ENCODE results near the gene RNU11.

The RNU11 gene

DNA sequence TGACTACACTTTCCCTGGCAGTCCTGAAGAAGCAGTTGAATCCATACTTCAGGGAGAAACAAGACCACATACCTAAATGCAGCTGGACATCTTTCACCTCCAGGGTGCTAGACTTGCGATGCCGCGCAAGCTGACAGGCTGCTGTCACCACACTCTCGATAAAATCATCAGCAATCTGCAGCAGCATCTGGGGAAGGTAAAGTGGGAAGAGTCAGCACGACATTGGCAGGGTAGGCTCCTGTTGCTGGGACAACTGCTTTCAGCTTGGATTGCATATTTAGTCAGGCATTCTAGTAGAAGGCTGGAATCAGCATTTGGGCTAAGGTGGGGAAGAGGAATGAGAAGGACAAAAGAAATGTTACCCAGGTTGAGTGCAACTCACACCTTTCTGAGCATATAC lies 35.2 kb upstream of the RNU11 start:
- no peak overlapping the region for H3K4me3 ChIP-seq (ENCODE audit: control insufficient read depth, low read depth, low read length)
- no peak for DNase-seq (ENCODE audit: low read depth)
- TF ChIP-seq, protein P1, sequence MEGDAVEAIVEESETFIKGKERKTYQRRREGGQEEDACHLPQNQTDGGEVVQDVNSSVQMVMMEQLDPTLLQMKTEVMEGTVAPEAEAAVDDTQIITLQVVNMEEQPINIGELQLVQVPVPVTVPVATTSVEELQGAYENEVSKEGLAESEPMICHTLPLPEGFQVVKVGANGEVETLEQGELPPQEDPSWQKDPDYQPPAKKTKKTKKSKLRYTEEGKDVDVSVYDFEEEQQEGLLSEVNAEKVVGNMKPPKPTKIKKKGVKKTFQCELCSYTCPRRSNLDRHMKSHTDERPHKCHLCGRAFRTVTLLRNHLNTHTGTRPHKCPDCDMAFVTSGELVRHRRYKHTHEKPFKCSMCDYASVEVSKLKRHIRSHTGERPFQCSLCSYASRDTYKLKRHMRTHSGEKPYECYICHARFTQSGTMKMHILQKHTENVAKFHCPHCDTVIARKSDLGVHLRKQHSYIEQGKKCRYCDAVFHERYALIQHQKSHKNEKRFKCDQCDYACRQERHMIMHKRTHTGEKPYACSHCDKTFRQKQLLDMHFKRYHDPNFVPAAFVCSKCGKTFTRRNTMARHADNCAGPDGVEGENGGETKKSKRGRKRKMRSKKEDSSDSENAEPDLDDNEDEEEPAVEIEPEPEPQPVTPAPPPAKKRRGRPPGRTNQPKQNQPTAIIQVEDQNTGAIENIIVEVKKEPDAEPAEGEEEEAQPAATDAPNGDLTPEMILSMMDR (IDR thresholded peaks at IDR 0.05; ENCODE audit: control insufficient read depth, insufficient read depth, low read depth, low read length, missing control alignments) = no peak

DNA sequence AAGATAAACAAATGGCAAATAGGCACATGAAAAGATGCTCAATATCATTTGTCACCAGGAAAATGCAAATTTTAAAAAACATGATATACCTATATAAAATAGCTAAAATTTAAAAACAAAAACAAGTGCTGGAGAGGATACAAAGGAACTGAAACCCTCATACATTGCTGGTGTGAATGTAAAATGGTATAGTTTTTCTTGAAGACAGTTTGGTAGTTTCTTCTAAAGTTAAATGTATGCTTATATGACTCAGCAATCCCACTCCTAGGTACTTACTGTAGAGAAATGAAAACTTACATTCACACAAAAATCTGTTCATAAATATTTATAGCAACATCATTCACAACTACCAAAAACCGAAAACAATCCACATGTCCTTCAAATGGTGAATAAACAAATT lies 16.7 kb upstream of the RNU11 start:
- no peak overlapping the region for H3K4me3 ChIP-seq (ENCODE audit: control insufficient read depth, low read depth, low read length)
- DNase-seq (ENCODE audit: low read depth) = no peak
- TF ChIP-seq, protein P1 (IDR thresholded peaks at IDR 0.05; ENCODE audit: control insufficient read depth, insufficient read depth, low read depth, low read length, missing control alignments) = no peak

DNA sequence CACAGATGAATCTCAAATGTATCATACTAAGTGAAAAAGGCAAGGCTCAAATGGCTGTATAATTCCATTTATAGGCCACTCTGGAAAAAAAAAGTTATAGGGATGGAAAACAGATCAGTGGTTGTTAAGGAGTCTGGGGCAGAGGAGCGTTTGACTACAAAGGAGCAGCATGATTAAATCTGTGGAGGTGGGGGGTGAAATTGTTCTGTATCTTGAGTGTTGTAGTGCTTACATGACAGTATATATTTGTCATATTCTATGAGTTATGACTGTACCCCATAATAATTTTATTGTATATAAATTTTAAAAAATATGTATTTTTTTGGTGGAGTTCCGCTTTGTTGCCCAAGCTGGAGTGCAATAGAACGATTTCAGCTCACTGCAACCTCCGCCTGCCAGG lies 15.8 kb upstream of the RNU11 start:
- no peak for DNase-seq (ENCODE audit: low read depth)
- TF ChIP-seq, protein P1 (IDR thresholded peaks at IDR 0.05; ENCODE audit: control insufficient read depth, insufficient read depth, low read depth, low read length, missing control alignments) = no peak

DNA sequence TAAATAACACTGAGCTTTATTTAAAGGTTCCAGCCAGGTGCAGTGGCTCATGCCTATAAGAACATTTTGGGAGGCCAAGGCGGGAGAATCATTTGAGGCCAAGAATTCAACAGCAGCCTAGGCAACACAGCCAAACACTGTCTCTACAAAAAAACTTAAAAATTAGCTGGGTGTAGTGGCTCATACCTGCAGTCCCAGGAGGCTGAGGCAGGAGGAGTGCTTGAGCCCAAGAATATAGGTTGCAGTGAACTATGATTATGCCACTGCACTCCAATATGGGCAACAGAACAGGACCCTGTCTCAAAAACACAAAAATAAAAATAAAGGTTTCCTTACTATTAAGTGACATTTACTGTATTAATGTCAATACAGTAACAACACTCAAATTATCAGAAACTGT lies 7.6 kb upstream of the RNU11 start:
- H3K4me3 ChIP-seq (ENCODE audit: control insufficient read depth, low read depth, low read length) = no peak overlapping the region
- no peak for DNase-seq (ENCODE audit: low read depth)
- TF ChIP-seq, protein P1 (IDR thresholded peaks at IDR 0.05; ENCODE audit: control insufficient read depth, insufficient read depth, low read depth, low read length, missing control alignments) = peak; percentile 27

More for the DNA sequence above, 15.8 kb upstream of the RNU11 start:
- H3K4me3 ChIP-seq (ENCODE audit: control insufficient read depth, low read depth, low read length) = no peak overlapping the region

DNA sequence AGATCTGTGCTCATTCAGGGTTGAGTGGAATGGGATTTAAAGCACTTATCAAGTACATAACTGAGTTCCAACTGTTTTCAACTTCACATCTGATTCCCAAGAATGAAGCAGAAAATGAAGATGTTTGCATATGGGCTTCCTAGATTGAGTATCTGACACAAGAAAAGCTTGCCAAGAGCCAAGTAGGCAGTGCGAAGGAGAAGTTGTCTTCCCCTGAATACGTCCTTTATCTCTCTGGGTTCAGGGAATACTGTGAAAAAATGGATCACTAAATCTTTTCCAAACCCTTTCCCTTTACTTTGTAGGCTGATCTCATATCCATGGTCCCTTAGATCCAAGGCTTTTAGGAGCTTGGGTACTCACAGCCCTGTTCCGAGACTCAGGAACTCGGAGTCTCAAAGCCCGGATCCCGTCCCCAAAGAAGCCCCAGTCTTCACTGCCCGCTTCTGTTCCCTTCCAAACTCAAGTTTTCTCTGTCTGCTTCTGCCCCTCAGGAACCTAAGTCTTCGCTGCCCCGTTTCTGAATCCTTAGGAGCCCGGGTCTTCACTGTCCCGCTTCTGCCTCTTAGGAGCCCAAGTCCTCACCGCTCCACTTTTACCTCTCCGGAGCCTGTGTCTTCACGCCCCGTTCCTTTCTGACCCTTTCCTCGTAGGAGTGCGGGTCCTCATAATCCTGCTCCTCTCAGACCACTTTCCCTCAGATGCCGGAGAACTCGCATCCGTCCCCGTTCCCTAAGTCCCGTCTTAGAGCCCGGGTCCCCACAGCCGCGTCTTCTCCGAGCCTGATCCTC lies 6.1 kb upstream of the RNU11 start:
- H3K4me3 ChIP-seq (ENCODE audit: control insufficient read depth, low read depth, low read length) = peak overlapping the region; percentile 92
- TF ChIP-seq, protein P1 (IDR thresholded peaks at IDR 0.05; ENCODE audit: control insufficient read depth, insufficient read depth, low read depth, low read length, missing control alignments) = no peak
- no peak for DNase-seq (ENCODE audit: low read depth)

DNA sequence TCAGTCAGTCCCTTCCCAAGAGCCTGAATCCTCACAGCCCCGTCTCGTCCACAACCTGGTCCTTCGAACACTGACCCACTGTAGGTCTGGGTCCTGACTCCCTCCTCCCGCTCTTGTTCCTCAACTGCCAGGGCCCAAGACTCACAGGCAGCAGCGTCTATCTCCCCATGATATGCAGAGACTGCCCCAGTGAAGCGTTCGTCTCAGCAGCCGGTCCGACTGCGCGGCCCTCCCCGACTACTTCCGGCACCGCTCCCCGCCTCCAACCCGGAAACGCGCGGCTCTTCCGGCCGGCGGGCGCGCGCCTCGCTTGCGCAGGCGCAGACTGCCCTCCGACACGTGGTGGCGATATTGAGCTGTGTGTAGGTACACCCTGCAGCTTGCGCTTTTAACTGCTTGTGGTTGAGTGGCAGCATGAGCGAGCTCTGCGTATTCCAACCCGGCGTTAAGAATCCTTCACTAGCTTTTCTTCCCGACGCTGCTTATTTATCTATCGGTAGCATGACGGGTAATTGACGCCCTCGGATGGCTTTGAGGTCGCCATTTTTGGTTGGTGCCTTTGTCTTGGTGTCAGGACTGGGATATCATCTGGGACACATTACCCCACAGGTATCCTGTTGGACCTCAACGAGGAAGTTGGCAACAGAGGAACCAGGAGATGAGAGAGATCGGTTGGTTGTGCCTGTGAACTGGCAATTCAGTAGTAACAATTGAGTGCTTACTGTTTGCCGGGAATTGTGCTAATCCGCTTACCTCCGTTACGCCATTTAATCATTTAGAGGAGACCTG lies 5.4 kb upstream of the RNU11 start, which contains the start of gene TAF12:
Gene TAF12, minus strand, starts transcription at position 221 of the 789 bp plus-strand sequence. CDS start 20,986 bp downstream, outside the sequence.
- DNase-seq (ENCODE audit: low read depth) = peak; percentile 80
- TF ChIP-seq, protein P1 (IDR thresholded peaks at IDR 0.05; ENCODE audit: control insufficient read depth, insufficient read depth, low read depth, low read length, missing control alignments) = peak; percentile 18
- H3K4me3 ChIP-seq (ENCODE audit: control insufficient read depth, low read depth, low read length) = peak within 1 kb of the TSS; percentile 92

Data from AG09309 (cell line).